GM18867 (cell line): Measurements from ENCODE around the gene SOX5.
"Not testable (repeated sequence)": the region's sequence is repeated elsewhere in the genome, so short reads cannot be mapped to it uniquely, and the experiment has no call there.

Experiments
- ATAC-seq: cut with Tn5 transposase; IDR thresholded peaks from one replicate; pipeline ENCODE4 v1.9.1; 2021; ENCODE audit warnings: mild to moderate bottlenecking, moderate library complexity; ENCODE audit not compliant: unreplicated experiment

SOX5 gene

DNA sequence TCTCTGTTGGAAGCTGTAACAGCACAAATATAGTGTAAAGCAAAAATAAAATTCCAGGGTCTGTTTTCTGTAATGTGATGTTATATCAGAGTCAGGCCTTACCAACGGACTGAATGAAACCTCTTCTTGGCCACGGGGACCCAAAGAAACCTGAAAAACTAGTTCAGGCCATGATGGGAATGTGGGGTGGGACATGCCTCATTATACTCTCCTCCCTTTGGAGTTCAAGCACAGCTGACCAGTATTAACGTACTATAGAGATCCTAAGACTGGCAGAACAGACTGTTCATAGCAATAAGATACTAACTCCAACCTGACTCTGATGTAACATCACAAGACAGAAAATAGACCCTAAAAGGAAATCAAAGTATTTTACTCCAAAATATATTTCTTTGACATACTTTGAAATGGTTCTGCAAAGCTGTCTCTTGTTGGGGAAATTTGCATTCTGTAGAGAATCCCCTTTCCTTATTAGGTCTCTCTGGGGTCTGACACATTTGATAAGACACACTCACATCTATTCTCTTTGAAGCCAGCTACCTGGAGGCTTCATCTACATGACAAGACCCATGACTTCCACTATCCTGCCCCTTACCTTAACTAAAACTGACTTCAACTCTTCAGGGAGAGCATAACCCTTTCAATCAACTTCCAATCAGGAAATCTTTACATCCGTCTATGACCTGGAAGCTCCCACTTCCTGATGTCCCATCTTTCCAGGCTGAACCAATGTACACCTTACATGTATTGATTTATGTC lies 444.6 kb downstream of the SOX5 start:
- ATAC-seq: no peak

DNA sequence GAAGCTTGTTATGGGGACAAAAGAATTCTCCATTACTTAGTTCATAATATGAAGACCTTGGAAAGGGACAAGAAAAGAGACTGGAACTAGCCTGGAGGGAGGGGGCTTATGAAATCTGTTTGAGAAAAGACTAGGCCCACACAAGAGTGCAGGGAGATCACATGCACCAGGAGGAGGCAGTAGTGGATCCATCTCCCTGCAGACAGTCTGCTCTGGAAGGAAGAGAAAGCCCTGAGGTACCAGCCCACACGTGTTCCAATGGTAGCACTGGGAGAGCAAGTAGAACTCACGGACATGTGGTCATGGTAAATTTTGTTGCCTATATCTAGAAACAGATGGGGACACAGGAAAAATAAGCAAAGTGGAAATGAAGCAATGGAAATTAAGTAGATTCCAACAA lies 445.4 kb downstream of the SOX5 start:
- no peak for ATAC-seq

DNA sequence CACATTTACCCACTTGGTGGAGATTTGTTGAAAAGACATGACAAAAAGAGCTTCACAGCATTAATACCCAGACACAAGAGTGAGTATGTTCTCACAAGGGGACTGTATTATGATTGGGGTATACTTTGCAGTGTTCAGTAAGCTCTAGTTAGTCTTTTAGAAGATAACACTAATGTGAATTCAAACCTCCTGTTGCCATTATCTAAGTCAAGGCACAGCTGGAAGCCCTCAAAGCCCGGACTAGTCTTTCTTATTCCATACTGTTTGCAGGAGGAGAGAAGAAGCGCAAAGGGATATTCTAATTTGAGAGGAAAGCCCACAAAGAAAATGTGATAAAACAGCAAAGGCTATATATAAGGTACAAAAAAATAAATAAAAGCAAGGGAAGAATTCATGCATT lies 445.9 kb downstream of the SOX5 start:
- ATAC-seq: no peak

DNA sequence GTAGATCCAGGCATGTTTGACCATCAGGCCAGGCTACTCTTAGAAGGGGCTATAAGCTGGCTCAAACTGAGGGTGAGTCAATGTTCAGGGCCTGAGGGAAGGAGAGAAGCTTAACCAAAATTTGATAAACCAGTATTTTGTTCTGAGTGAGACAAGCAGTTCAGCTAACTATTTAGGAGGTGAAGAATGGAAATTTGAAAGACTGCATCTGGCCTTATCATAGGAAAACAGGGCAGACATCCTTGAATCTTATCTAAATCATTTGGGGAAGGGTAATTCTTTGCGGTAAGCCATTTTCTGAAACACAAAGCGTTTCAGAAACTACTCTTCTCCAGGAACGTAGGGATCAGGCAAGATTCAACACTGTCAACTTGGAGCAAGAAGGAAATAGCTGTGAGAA lies 447.2 kb downstream of the SOX5 start:
- no peak for ATAC-seq

DNA sequence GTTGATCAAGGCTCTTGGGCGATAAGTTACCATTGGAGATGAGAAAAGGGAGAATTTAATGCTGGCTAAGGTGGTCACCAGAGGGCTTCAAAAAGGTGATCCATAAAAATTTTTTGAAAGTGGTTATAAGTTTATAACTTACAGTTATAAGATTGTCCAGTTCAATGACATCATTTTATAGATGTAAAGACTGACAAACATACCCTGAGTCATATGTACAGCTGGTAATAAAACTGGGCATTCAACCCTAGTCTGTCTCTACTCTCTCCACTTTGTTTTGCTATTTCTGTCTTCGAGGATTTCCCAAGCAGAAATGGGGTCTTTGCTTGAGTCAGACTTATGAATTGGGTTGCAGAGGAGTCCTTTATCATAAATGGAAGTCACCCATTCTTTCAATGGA lies 454.0 kb downstream of the SOX5 start:
- ATAC-seq: no peak

DNA sequence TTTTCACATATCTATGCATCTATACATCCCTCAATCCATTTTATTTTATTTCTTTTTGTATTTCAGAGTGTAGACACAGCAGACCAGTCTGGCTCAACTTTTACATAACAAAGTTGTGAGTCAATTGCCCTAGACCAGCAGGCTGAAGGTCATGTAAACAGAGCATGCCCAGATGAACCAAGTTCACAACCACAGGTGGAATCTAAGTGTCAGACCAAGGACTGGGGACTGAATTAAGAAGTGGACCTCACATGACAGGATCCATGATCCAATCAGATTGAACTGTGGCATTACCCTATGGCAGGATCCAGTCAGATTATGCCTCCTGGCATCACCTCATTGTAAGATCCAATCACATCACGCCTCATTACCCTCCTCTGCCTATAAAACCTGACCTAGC lies 455.8 kb downstream of the SOX5 start:
- ATAC-seq: no peak

DNA sequence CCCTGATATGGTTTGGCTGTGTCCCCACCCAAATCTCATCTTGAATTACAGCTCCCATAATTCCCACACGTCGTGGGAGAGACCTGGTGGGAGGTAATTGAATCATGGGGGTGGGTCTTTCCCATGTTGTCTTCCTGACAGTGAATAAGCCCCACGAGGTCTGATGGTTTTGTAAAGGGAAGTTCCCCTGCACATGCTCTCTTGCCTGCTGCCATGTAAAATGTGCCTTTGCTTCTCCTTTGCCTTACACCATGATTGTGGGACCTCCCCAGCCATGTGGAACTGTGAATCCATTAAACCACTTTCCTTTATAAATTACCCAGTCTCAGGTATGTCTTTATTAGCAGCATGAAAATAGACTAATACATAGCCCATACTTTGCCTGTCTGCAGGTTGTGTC lies 458.4 kb downstream of the SOX5 start:
- ATAC-seq: not testable (repeated sequence)

DNA sequence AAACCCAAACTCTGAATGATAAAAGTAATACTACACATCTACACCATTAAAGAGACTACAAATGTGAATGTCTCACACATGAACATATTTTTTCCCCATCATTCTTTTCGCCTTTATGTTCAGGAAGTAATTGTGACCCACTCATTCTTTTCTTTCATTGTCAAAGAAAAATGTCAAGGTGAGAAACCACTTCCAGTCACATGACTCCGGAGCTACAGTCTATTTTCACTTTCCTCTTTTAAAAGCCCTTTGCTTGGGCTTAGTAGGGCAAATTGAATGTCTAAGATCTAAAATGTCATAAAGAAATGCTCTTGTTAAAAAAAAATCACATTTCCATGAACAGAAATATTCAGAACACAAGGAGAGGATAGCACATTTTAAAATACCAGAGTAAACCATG lies 461.3 kb downstream of the SOX5 start:
- no peak for ATAC-seq

DNA sequence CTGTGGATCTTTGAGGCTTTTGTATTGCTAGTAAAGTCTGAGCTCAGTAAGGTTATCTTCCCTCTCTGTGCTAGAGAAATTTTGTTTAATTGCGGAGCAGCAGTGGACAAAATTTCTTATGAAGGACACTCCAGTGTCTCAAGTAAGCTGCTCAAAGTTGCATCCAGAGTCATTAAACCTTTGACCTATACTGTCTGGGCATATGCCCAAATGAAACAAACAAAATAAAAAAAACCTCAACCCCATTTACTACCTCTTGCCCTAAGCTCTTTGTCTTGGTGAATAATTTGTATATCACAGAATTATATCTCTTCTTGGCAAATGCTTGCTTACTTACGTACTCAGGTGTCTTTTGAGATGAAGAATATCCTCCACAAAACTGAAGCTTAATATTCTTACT lies 465.2 kb downstream of the SOX5 start:
- ATAC-seq: no peak

DNA sequence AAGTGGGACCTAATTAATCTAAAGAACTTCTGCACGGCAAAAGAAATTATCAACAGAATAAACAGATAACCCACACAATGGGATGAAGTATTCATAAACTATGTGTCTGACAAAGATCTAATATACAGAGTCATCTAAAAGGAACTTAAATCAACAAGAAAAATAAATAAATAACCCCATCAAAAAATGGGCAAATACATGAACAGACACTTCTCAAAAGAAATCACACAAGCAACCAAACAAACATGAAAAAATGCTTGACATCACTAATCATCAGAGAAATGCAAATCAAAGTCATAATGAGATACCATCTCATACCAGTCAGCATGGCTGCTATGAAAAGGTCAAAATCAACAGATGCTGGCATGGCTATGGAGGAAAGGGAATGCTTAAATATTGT lies 466.9 kb downstream of the SOX5 start:
- no peak for ATAC-seq
